H9 (cell line): ENCODE data around the gene LARP1. TPM values are rescaled to one million over a fixed set of nuclear protein-coding genes. Genes with fewer than 3 reads are reported as not detected.

Experiments
- DNase-seq: peaks from one replicate; pipeline ENCODE4 v3.0.0-alpha.2; 2017
- H2AFZ ChIP-seq: one replicate; pipeline ENCODE4 v1.6.1; 2013; ENCODE audit warnings: mild to moderate bottlenecking, low read length, control low read depth, moderate library complexity
- H2AK5ac ChIP-seq: 2 replicates; pipeline ENCODE4 v1.6.1; 2013; ENCODE audit warnings: low read length, control low read depth, mixed read lengths; ENCODE audit not compliant: insufficient read length
- H2BK120ac ChIP-seq: one replicate; pipeline ENCODE4 v1.6.1; 2013; ENCODE audit warnings: low read depth, mild to moderate bottlenecking, low read length, control low read depth, inconsistent platforms; ENCODE audit not compliant: poor library complexity, severe bottlenecking
- H2BK12ac ChIP-seq: 2 replicates; pipeline ENCODE4 v1.6.1; 2013; ENCODE audit warnings: low read length, control low read depth, mixed read lengths, low read depth; ENCODE audit not compliant: insufficient read length
- H2BK15ac ChIP-seq: 2 replicates; pipeline ENCODE4 v1.6.1; 2013; ENCODE audit warnings: low read depth, low read length, control low read depth
- H2BK20ac ChIP-seq: one replicate; pipeline ENCODE4 v1.6.1; 2013; ENCODE audit warnings: low read depth, mild to moderate bottlenecking, low read length, control low read depth, inconsistent platforms; ENCODE audit not compliant: poor library complexity, severe bottlenecking
- H2BK5ac ChIP-seq: 2 replicates; pipeline ENCODE4 v1.6.1; 2013; ENCODE audit warnings: low read length, control low read depth, mixed read lengths; ENCODE audit not compliant: insufficient read length
- H3K14ac ChIP-seq: 2 replicates; pipeline ENCODE4 v1.6.1; 2013; ENCODE audit warnings: low read length, control low read depth; ENCODE audit not compliant: insufficient read depth
- H3K18ac ChIP-seq: 2 replicates; pipeline ENCODE4 v1.6.1; 2013; ENCODE audit warnings: low read depth, mild to moderate bottlenecking, mixed read lengths, low read length, control low read depth; ENCODE audit not compliant: insufficient read length
- H3K23ac ChIP-seq: 2 replicates; pipeline ENCODE4 v1.6.1; 2013; ENCODE audit warnings: low read length, control low read depth, mixed read lengths, low read depth; ENCODE audit not compliant: insufficient read length
- H3K23me2 ChIP-seq: 2 replicates; pipeline ENCODE4 v1.6.1; 2013; ENCODE audit warnings: low read depth, mild to moderate bottlenecking, mixed read lengths, low read length, control low read depth; ENCODE audit not compliant: insufficient read length, poor library complexity, severe bottlenecking
- H3K27ac ChIP-seq: 2 replicates; pipeline ENCODE4 v1.5.1; 2013; ENCODE audit warnings: low read length, control low read depth, mixed read lengths, low read depth; ENCODE audit not compliant: insufficient read length
- H3K27me3 ChIP-seq: 2 replicates; pipeline ENCODE4 v1.6.1; 2013; ENCODE audit warnings: low read length, control low read depth, inconsistent platforms; ENCODE audit not compliant: insufficient read depth
- H3K4ac ChIP-seq: 2 replicates; pipeline ENCODE4 v1.6.1; 2013; ENCODE audit warnings: low read depth, mild to moderate bottlenecking, control low read depth, inconsistent platforms, low read length, moderate library complexity
- H3K4me1 ChIP-seq: 2 replicates; pipeline ENCODE4 v1.6.1; 2013; ENCODE audit warnings: low read length, control low read depth, inconsistent platforms; ENCODE audit not compliant: insufficient read depth
- H3K4me2 ChIP-seq: 2 replicates; pipeline ENCODE4 v1.6.1; 2013; ENCODE audit warnings: low read length, control low read depth, mixed read lengths; ENCODE audit not compliant: insufficient read length, insufficient read depth
- H3K56ac ChIP-seq: 2 replicates; pipeline ENCODE4 v1.6.1; 2013; ENCODE audit warnings: low read depth, mild to moderate bottlenecking, mixed read lengths, low read length, control low read depth; ENCODE audit not compliant: insufficient read length
- H3K79me1 ChIP-seq: 2 replicates; pipeline ENCODE4 v1.6.1; 2013; ENCODE audit warnings: low read depth, mild to moderate bottlenecking, moderate library complexity, low read length, control low read depth, inconsistent platforms; ENCODE audit not compliant: insufficient read depth, poor library complexity, severe bottlenecking
- H3K79me2 ChIP-seq: 2 replicates; pipeline ENCODE4 v1.6.1; 2013; ENCODE audit warnings: low read length, control low read depth, inconsistent platforms; ENCODE audit not compliant: insufficient read depth
- H3K9ac ChIP-seq: 2 replicates; pipeline ENCODE4 v1.6.1; 2013; ENCODE audit warnings: low read length, control low read depth, mixed read lengths; ENCODE audit not compliant: insufficient read length; ENCODE audit errors: extremely low read depth
- H3K9me3 ChIP-seq: one replicate; pipeline ENCODE4 v1.6.1; 2013; ENCODE audit warnings: low read depth, low read length, inconsistent platforms; ENCODE audit not compliant: control insufficient read depth
- H3T11ph ChIP-seq: one replicate; pipeline ENCODE4 v1.6.1; 2013; ENCODE audit warnings: mild to moderate bottlenecking, low read length, control low read depth, inconsistent platforms
- H4K20me1 ChIP-seq: one replicate; pipeline ENCODE4 v1.6.1; 2013; ENCODE audit not compliant: control insufficient read depth, insufficient read length, insufficient read depth
- H4K5ac ChIP-seq: 2 replicates; pipeline ENCODE4 v1.6.1; 2013; ENCODE audit warnings: low read depth, mild to moderate bottlenecking, mixed read lengths, low read length, control low read depth; ENCODE audit not compliant: insufficient read length
- H4K8ac ChIP-seq: replicated peaks from 2 replicates; pipeline ENCODE4 v1.6.1; 2013; ENCODE audit warnings: low read length, control low read depth, mixed read lengths, low read depth; ENCODE audit not compliant: insufficient read length
- H4K91ac ChIP-seq: 2 replicates; pipeline ENCODE4 v1.6.1; 2013; ENCODE audit warnings: low read depth, mild to moderate bottlenecking, moderate library complexity, mixed read lengths, low read length, control low read depth; ENCODE audit not compliant: insufficient read length
- H3K27ac Mint-ChIP-seq, 3 experiments: 2 replicates in 2 of 3; 3 replicates in 1 of 3; pipeline ENCODE4 v1.8.0; 2020 to 2021; ENCODE audit warnings: mixed read lengths in 3 of 3, mild to moderate bottlenecking in 1 of 3, moderate library complexity in 1 of 3
- H3K27me3 Mint-ChIP-seq: 2 replicates; pipeline ENCODE4 v1.8.0; 2021; ENCODE audit warnings: low read depth, mild to moderate bottlenecking, moderate library complexity, mixed read lengths
- H3K36me3 Mint-ChIP-seq, 3 experiments: 2 replicates in 2 of 3; 3 replicates in 1 of 3; pipeline ENCODE4 v1.8.0; 2020 to 2021; ENCODE audit warnings: low read depth in 3 of 3, mixed read lengths in 3 of 3; ENCODE audit not compliant: insufficient read depth in 1 of 3
- H3K4me1 Mint-ChIP-seq, 2 experiments: 2 replicates each; pipeline ENCODE4 v1.8.0; 2020; ENCODE audit warnings: mixed read lengths in 2 of 2
- H3K4me3 Mint-ChIP-seq, 2 experiments: 2 replicates in 1 of 2; 3 replicates in 1 of 2; pipeline ENCODE4 v1.8.0; 2020 to 2021; ENCODE audit warnings: mild to moderate bottlenecking in 2 of 2, mixed read lengths in 2 of 2, moderate library complexity in 1 of 2
- H3K9me3 Mint-ChIP-seq, 2 experiments: 2 replicates in 1 of 2; 3 replicates in 1 of 2; pipeline ENCODE4 v1.8.0; 2020; ENCODE audit warnings: mild to moderate bottlenecking in 2 of 2, mixed read lengths in 2 of 2, moderate library complexity in 1 of 2
- WGBS: extraction: QIAGEN DNeasy Blood & Tissue Kit; methylation state at CpG from one replicate; pipeline ENCODE4 v1.1.7; 2013; ENCODE audit warnings: missing lambda C conversion rate, low lambda C conversion rate, mixed read lengths; ENCODE audit not compliant: insufficient read length; ENCODE audit errors: extremely low coverage; 5-methylcytosine and 5-hydroxymethylcytosine counted together
- total RNA-seq: library from RNA; stranded (reverse); gene quantifications from 2 replicates; pipeline ENCODE4 v1.2.1, GENCODE V29; 2021
- TF ChIP-seq, protein P1 (sequence below): fragments of 200-600 bp; sonication (generic); conservative IDR thresholded peaks from 3 replicates; pipeline ENCODE4 v1.8.0; 2021; ENCODE audit warnings: antibody characterized with exemption, mild to moderate bottlenecking

Gene LARP1
- total RNA-seq, 1 experiment from 2014 or later, result 405 TPM

GRCh38 chr5:154721481-154722058 lies 33.6 kb upstream of the LARP1 start:
- Histone ChIP-seq H4K5ac (no peak overlapping the region), H2BK12ac (no peak overlapping the region), H3K56ac (no peak overlapping the region), H3K23me2 (no peaks in the 10 kb centered on the region), H3K79me2 (no peaks in the 10 kb centered on the region; the same call in 1 of the 2 replicates), H4K20me1 (no peaks in the 10 kb centered on the region), H4K91ac (no peak overlapping the region), H2AFZ (no peak overlapping the region), H3K4me2 (peak overlapping the region; percentile 48), H3K4me1 (peaks cover 9% of the 10 kb centered on the region), H2BK20ac (no peak overlapping the region), H2AK5ac (no peak overlapping the region), H3K14ac (0 out of 2 replicates have a peak overlapping the region, but pooled peaks have one; percentile 26), H3K9me3 (no peaks in the 10 kb centered on the region), H3K79me1 (no peaks in the 10 kb centered on the region), H3K18ac (no peak overlapping the region), H2BK15ac (no peak overlapping the region), H2BK5ac (no peak overlapping the region), H3K4ac (no peak overlapping the region), H3K27me3 (no peaks in the 10 kb centered on the region), H2BK120ac (no peak overlapping the region), H4K8ac (no peak overlapping the region), H3T11ph (no peak overlapping the region), H3K9ac (no peak overlapping the region), H3K23ac (no peak overlapping the region), H3K27ac (peak overlapping the region; percentile 55)
- no peaks in the 10 kb centered on the region for H3K27me3 Mint-ChIP-seq
- peaks cover 0 to 4% (median 0%) of the 10 kb centered on the region in 3 experiments; a peak in 4 of 7 replicates for H3K36me3 Mint-ChIP-seq
- TF ChIP-seq, protein P1, sequence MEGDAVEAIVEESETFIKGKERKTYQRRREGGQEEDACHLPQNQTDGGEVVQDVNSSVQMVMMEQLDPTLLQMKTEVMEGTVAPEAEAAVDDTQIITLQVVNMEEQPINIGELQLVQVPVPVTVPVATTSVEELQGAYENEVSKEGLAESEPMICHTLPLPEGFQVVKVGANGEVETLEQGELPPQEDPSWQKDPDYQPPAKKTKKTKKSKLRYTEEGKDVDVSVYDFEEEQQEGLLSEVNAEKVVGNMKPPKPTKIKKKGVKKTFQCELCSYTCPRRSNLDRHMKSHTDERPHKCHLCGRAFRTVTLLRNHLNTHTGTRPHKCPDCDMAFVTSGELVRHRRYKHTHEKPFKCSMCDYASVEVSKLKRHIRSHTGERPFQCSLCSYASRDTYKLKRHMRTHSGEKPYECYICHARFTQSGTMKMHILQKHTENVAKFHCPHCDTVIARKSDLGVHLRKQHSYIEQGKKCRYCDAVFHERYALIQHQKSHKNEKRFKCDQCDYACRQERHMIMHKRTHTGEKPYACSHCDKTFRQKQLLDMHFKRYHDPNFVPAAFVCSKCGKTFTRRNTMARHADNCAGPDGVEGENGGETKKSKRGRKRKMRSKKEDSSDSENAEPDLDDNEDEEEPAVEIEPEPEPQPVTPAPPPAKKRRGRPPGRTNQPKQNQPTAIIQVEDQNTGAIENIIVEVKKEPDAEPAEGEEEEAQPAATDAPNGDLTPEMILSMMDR, result no peak
- DNase-seq, result peak; percentile 75
- peaks cover 37 to 41% of the 10 kb centered on the region in 2 experiments for H3K4me1 Mint-ChIP-seq
- H3K9me3 Mint-ChIP-seq, result no peaks in the 10 kb centered on the region
- WGBS, result no CpG with 5 or more reads among the region's 5 CpGs
- peak overlapping the region; percentile 47 to 68 for H3K4me3 Mint-ChIP-seq
- peak overlapping the region; percentile 87 to 98 (median 92) for H3K27ac Mint-ChIP-seq
